Retinal pigment epithelial cell (primary cell): ENCODE results near the gene PREX1.

Experiments
- DNase-seq: peaks from one replicate; pipeline ENCODE4 v3.0.0-alpha.2; 2010; ENCODE audit warnings: low read depth
- H3K4me3 ChIP-seq: 2 replicates; pipeline ENCODE4 v1.5.1; 2011; ENCODE audit warnings: mild to moderate bottlenecking, low read length, control low read depth, moderate library complexity
- CTCF ChIP-seq: conservative IDR thresholded peaks from 2 replicates; pipeline ENCODE4 v1.5.1; 2011; ENCODE audit warnings: low read depth, low read length, control low read depth, inconsistent platforms

The PREX1 gene

GRCh38 chr20:48799328-48800105 is 28.3 kb downstream of the PREX1 start:
- DNase-seq = no peak
- no peak overlapping the region for H3K4me3 ChIP-seq
- no peak for TF ChIP-seq CTCF

GRCh38 chr20:48797850-48798747 is 29.7 kb downstream of the PREX1 start:
- H3K4me3 ChIP-seq = no peak overlapping the region
- no peak for TF ChIP-seq CTCF
- no peak for DNase-seq

DNA sequence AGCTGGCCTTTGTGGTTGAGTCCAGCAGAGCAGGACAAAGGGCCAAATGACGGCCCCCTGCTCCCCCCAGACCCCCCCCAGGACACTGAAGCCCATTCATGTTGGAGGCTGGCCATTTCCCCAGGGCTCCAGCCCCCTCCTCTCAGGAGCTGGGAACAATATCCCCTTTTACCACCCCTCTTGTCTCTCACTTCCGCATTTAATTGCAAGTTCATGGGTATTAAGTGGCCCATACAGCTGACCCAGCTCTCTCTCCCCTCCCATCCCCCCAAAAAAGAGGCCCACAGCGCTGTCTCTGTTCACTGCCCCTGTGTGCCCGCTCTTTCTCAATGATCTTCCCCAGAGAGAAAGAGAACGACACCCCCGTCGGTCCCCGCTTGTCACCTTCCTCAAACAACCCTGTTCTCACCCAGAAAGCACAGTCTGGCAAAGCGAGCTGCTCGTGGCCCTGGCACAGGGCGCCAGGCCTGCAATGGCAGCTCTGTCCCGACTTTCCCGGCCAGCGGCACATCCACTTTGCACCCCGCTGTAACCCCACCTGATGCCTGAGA is 30.4 kb downstream of the PREX1 start:
- H3K4me3 ChIP-seq = no peak overlapping the region
- TF ChIP-seq CTCF = no peak
- DNase-seq = no peak

- TF ChIP-seq CTCF = no peak
- no peak overlapping the region for H3K4me3 ChIP-seq
- DNase-seq = no peak
These were observed 32.1 kb downstream of the PREX1 start for GRCh38 chr20:48795732-48796131.

- no peak for TF ChIP-seq CTCF
- no peak for DNase-seq
- no peak overlapping the region for H3K4me3 ChIP-seq
These were observed 32.9 kb downstream of the PREX1 start for GRCh38 chr20:48794816-48795457.

GRCh38 chr20:48794360-48794759 is 33.4 kb downstream of the PREX1 start:
- no peak for DNase-seq
- TF ChIP-seq CTCF = no peak
- H3K4me3 ChIP-seq = no peak overlapping the region
